Activated T-cell treated with anti-CD3 and anti-CD28 coated beads for 1 hour (primary cell): ENCODE data around the gene ZNF516.

Experiments used
- DNase-seq: peaks from one replicate; pipeline ENCODE4 v3.0.0-alpha.2; 2020; ENCODE audit warnings: low read depth

The ZNF516 gene

GRCh38 chr18:76362676-76363075 is 132.4 kb downstream of the ZNF516 start:
- DNase-seq: no peak

- no peak for DNase-seq
Measured at GRCh38 chr18:76361219-76361618, 133.8 kb downstream of the ZNF516 start.

GRCh38 chr18:76359909-76360308 is 135.1 kb downstream of the ZNF516 start:
- no peak for DNase-seq

GRCh38 chr18:76358774-76359173 is 136.3 kb downstream of the ZNF516 start:
- no peak for DNase-seq

GRCh38 chr18:76357585-76358260 is 137.3 kb downstream of the ZNF516 start:
- DNase-seq: no peak

- DNase-seq: no peak
Measured at GRCh38 chr18:76357174-76357573, 137.9 kb downstream of the ZNF516 start.

GRCh38 chr18:76356666-76357065 is 138.4 kb downstream of the ZNF516 start:
- DNase-seq: no peak

GRCh38 chr18:76354348-76354747 is 140.7 kb downstream of the ZNF516 start:
- no peak for DNase-seq

GRCh38 chr18:76353500-76353899 is 141.5 kb downstream of the ZNF516 start:
- DNase-seq: no peak

GRCh38 chr18:76353046-76353445 is 142.0 kb downstream of the ZNF516 start:
- DNase-seq: no peak

GRCh38 chr18:76351961-76352581 is 143.0 kb downstream of the ZNF516 start:
- no peak for DNase-seq

GRCh38 chr18:76350134-76351025 is 144.7 kb downstream of the ZNF516 start:
- DNase-seq: no peak

GRCh38 chr18:76349067-76349715 is 145.9 kb downstream of the ZNF516 start:
- DNase-seq: peak; percentile 47

GRCh38 chr18:76348267-76349066 is 146.6 kb downstream of the ZNF516 start:
- no peak for DNase-seq

GRCh38 chr18:76347341-76347740 is 147.7 kb downstream of the ZNF516 start:
- DNase-seq: no peak

- DNase-seq: no peak
Measured at GRCh38 chr18:76346490-76347130, 148.4 kb downstream of the ZNF516 start.

GRCh38 chr18:76345901-76346300 is 149.1 kb downstream of the ZNF516 start:
- DNase-seq: no peak

GRCh38 chr18:76343938-76344569 is 151.0 kb downstream of the ZNF516 start:
- no peak for DNase-seq

GRCh38 chr18:76340410-76340809 is 154.6 kb downstream of the ZNF516 start:
- no peak for DNase-seq

GRCh38 chr18:76339246-76339620 is 155.8 kb downstream of the ZNF516 start:
- DNase-seq: no peak
